NCI-H526 treated with DMSO at 0.1 percent for 48 hours (cell line): Measurements from ENCODE around the gene S100A2.

Source experiments
- DNase-seq: peaks from one replicate; lab custom pipeline; 2025; lab: John Stamatoyannopoulos, UW

Gene S100A2

DNA sequence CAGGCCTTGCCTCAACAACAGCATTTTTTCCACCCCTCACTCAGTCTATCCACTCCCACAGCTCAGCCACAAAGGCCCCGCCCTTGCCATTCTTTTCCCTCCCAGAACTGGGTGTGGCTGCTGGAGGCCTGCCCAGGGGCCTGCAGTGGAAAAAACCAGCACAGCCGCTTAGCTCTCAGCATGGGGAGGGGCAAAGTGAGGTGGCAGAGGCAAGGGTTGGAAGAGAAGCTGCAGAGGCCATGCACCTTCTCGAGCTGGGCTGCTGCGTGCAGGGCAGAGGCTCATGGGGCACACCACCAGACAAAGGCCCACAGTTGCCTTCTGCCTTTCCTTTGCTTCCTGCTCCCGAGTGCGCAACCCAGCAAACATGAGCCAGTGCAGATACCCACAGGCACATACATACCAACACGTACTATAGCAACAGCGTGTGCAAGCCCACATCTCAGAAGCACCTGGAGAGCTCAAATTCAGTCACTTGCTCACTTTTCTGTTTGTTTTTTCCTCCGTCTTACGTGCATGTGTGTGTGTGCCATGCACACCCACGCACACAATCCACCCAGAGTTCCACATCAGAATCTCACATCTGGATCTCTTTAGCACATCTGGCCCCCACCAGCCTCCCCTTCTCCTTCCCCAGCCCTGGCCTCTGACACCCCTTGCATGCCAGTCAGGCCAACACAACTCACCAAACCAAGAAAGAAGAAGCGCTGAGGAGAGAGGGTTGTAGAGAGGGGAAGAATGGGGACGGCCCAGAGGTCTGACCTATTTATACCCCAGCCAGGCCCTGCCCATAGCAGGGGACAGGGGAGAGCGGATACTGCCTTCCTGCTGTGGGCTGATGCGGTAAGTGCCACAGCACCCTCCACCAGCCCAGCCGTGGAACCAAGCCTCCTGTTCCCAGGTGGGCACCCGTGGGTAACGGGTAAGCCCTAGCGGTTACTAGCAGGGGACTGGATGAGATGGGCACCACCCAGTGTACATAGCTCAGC lies 20.3 kb downstream of the S100A2 start, which contains the start of gene S100A4:
Gene S100A4, minus strand, starts transcription at position 740 of the 989 bp plus-strand sequence. CDS start 1,012 bp downstream, outside the sequence.
- peak; percentile 97 for DNase-seq

DNA sequence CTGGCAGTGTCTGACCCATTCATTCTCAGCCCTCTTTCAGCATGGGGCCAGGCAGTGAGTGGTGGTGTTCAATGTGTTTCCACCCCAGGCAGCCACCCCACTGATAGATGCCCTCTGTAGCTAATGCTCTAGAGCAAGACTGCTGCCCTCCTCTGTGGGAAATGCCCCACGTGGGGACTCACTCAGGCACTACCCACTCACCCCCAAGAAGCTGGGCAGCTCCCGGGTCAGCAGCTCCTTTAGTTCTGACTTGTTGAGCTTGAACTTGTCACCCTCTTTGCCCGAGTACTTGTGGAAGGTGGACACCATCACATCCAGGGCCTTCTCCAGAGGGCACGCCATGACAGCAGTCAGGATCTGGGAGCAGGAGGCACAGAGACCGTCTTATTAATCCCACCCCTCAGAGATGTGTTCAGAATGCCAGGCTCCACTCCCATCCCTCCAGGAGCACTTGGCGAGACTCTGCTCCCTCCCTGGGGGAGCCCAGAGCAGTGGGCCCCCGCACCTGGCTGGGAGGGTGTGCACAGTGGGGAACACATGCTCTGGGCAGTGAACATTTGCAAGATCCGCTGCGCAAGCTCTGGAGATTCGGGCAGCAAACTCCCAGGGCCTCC lies 21.1 kb downstream of the S100A2 start:
- DNase-seq = no peak

DNA sequence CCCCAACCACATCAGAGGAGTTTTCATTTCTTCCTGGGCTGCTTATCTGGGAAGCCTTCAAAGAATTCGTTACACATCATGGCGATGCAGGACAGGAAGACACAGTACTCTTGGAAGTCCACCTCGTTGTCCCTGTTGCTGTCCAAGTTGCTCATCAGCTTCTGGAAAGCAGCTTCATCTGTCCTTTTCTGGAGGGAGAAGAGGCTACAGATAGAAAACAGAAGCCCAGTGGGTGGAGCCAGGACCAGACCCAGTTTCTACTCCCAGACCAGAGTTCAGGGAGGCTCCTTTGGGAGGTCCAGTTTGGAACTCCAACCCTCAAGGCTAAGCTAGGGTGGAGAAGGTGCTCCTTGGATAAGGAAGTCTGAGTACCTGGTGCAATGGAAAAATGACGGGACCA lies 21.9 kb downstream of the S100A2 start:
- DNase-seq = no peak

DNA sequence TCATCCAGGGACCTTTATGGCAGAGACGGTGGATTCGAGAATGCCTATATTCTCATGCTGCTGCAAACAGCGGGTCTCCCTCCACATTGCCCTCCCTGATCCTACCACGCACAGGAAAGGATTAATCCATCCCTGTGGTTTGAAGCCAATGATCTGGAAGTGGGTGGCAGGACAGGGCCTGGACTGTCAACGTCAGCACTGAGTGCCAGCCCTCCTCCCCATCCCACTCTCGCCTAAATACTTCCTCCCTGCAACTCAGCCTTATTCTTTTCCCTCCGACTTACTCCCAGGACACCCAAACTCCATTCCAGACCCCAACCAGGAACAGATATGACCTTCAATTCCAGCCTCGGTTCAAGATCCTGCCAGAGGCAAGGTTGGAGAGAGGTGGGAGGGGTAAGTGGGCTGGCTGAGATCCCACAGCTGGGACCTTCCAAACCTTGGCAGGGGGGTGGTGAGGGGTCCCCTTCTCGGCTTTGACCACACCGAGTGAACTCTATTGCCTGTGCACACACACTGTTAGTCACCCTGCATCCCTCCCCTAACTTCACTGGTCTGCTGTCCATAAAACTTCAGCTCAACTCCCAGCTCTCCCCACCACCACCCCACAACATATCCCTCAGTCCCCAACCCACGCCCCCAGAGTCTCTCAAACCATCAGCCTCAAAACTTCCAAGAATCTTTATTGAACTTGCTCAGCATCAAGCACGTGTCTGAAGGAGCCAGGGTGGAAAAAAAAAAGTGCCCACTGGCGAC lies 22.5 kb downstream of the S100A2 start:
- no peak for DNase-seq

DNA sequence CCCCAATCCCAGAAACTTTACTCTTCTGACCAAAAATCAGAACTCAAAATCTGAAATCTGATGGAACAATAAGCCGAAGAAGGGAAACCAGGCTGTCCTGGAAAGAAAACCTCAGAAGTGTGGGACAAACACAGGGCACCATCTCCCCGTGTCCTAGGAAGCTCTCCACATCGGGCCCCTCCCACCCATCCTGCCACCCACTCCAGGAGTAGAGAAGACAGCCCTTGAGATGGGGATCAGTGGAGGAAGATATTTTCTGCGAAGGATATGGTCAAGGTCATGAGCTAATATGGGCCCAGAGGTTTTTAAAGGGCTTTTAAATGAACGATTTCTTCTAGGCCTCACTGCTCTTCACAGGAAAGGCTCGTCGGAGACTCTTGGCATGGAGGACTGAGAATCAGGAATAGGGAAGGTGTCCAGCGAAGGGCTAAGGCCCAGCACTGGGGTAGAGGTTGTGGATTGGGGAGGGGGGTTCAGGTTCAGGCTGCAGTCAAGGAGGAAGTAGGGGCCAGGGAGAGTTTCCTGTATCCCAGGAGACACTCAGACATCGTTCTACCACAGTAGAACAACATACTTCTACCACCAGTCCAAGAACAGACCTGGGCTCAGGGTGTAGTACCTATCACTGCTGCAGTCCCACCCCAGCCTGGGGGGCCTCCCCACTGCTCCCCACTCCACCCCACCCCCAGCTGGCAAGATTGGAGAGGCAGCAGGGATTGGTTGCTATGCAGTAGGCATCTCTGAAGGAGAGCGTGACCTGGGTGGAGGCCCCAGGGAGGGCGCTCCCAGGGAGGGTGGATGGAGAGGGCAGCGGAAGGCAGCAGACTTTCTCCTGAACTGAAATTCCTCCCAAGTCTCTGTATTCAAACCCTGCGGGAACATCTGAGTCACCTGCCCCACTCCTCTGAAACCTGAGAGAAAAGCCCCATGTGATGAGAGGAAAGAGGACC lies 23.7 kb downstream of the S100A2 start:
- DNase-seq = no peak

DNA sequence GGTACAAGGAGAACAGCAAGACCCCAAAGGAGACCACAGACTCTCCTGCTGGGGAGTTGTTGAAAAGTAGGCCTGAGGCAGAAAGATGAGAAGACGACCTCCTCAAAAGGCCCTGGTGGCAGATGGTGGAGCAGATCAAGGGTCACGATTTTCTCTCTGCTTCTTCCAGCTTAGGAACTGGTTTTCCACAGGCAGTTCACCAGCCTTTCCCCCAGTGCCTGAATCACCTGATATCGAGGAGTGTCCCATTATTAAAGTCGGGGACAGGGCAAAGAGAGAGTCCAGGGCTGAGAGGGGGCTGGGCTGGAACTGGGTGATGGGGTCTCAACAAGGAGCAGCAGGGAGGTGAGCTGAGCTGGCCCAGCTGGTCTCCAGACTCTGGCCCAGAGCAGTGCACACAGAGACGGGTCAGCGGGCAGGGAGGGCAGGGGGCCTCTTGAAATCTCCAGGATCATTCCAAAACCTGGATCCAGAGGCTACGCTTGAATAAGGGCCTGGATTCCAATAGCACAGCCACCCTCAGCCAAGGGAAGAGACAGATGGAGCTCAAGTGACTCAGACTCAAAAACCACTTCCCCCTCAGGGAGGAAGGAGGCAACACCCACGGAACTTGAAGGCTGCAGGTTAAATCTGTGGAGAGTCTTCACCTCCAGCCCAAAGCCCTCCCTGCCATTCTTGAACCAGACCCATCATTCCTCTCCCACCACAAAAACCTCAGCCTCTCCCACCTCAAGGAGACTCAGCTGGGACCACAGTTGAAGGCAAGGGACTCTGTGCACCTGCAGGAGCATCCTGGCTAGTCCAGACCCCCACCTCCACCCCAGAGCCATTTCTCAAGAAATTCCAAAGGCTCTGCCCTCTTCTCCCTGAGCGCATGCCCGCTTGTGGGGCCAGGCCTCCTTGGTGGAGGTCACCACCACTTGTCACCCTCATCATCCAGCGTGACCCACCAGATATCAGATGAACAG lies 25.0 kb downstream of the S100A2 start, which contains the start of gene S100A5:
Gene S100A5, minus strand, starts transcription at position 541 of the 968 bp plus-strand sequence. CDS start 743 bp downstream, outside the sequence.
- DNase-seq = no peak

DNA sequence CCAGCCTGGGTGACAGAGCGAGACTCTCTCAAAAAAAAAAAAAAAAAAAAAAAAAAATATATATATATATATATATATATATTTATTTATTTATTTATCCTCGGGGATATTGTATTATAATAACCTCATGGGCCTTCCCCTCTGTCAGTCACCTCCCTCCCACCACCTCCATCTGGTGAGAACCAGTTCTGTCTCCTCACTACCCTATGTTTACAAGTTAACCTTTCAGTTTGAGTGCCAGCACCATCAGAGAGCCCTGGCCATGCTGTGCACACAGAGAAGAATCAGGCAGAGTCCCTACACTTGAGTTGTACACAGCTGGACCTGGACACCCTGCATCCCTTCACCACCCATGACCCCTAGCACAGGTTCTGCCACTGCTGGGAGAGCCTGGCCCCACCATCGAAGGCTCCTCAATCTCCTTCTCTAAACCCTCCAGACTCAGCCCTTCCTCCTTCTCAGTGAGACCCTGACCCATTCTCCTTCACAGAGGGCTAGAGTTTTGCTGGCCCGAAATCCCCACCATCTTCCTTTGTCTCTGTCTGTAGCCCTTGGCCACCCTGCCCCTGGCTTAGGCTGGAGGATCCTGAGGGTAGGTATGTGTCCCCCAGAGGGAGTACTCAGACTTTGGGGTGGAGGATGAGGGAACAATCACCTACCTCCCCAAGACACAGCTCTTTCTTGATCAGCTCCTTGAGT lies 26.1 kb downstream of the S100A2 start:
- no peak for DNase-seq

DNA sequence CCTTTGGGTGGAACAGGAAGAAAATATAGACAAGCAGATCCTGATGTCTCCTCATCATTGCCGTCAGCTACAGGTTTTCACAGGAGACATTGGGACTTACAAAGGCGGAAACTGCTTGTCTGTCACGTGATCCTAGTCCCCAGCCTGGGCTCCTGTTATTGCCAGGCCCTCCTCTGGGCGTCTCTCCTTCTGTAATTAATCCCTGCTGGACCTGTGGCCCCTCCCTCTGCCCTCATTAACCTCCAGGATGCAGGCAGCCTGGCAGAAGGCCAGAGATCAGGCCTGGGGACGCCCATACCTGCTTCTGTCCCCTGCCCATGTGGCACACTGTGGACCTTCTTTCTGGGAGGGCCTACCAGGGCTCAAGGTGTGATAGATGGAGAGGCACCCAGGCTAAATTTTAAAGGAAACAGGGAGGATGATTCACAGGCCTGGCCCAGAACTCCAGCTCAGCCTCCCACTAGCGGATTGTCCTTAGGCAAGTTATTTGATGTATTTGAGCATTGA lies 27.3 kb downstream of the S100A2 start:
- DNase-seq = peak; percentile 87

DNA sequence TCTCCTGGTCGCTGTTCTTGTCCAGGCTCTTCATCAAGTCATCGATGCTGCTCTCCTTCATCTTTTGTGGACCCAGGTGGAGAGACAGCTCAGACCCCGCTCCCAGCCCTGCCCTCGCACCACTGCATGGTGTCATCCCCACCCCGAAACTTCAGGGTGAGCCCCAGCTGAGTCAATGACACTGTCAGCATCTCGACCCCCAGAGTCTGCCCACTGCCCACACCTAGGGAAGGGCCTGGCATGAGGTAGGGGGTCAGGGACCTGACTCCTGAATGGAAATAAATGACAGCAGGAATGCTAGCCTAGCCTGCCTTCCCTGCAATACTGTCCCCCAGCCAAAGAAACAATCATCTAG lies 28.3 kb downstream of the S100A2 start:
- no peak for DNase-seq

DNA sequence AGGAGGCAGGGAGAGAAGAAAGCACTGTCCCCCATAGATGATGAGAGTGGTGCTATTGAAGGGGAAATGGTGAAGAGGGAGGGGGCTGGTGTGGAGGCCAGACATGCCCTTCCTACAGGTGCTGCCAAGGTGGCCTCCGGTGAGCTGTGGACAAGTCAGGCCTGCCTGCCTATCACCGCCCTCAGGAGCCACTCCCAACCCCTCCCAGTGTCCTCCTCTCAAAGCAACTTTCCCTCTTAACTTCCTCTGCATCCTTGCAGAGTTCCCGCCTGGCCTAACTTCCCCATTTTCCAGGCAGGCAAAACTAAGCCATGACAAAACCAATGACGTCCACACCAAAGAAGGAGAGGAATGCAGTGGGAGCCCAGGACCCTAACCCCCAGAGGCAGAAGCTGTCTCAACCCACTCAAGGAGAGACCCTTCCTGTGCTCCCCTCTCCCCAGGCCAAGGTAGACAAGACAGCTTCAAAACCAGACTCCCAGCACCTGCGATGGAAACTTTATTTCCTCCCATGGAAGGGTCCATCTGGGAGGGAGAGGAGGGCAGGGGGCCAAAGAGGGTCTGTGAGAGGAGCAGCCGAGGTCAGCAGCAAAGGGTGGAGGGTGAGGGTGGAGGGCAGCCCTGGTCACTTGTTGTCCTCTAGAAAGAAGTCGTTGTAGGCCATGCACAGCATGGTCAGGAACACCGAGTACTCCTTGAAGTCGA lies 28.8 kb downstream of the S100A2 start:
- DNase-seq = no peak

DNA sequence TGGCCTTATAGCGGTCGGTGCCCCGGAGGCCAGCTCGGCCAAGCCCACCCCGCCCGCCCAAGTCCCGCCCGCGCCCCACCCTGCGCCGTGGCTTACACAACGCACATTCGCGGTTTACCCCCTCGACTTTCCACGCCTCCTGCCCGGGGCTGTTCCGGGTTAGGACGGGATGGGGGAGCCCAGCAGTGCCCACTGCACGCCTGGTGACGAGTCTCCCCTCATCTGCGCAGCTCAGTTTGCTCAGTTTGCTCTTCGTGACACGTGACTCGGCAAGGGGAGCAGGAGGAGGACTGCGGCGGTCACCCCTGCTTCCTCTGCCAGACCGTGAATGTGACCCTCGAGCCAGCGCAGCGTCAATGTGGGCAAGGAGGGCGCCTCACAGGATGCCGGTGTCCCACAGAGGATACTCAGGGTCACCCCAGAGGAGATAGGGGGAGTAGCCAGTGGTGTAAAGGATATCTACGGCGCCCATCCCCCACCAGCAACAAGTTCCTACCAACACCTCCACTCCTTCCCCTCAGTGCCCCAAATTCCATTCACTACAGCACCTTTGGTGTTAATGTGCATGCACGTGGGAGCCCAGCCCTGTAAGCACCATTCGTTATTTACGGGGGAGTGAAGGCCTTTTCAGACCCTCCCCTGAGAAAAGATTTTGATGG lies 29.5 kb downstream of the S100A2 start:
- DNase-seq = peak; percentile 82

DNA sequence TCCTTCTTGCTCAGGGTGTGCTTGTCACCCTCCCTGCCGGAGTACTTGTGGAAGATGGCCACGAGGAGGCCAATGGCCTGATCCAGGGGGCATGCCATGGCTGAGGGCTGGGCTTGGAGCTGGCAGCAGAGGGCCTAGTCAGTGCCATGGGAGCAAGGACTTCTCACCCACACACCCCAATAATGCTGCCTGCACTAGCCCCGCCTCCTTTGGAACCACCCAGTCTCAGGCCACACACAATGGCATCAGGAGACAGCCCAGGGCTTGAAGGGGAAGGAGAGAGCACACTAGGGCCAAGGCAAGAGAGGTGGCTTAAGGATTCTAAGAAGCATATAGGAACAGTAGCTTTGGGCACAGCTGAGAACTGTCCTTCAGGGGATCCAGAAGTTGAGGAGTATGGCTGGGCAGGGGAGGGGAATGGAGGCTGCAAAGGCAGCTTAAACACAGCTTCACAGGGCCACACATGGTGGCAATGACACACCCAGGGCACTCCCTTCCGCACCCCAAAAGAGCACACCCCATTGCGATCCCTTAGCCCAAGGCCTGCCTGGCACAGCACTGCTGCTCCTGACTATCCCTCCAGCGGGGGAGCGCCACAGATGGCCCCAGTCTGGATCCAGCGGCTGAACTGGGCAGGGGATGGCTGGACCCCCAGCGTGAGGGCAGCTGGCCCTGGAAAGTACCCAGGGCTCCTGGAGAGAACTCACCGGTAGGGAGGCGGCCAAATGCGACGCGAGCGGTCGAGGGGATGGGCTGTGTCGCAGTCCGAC lies 30.2 kb downstream of the S100A2 start, which contains the start of gene S100A6:
Gene S100A6, minus strand, starts transcription at position 750 of the 770 bp plus-strand sequence. Its CDS starts 652 bp downstream, at position 98.
- DNase-seq = no peak

DNA sequence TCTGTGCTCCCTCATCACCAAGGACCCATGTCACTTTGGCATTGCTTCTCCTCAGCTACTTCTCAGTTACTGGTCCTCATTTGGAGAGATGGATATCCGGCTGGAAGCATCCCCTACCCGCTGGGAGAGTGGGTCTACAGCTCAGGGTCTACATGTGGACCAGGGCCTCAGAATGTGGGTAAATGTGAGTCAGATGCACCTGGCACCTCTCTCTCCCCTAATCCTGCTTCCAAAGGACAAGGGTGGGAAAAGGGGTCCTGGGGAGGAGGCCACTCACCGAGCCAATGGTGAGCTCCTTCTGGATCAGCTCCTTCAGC lies 30.8 kb downstream of the S100A2 start:
- no peak for DNase-seq

DNA sequence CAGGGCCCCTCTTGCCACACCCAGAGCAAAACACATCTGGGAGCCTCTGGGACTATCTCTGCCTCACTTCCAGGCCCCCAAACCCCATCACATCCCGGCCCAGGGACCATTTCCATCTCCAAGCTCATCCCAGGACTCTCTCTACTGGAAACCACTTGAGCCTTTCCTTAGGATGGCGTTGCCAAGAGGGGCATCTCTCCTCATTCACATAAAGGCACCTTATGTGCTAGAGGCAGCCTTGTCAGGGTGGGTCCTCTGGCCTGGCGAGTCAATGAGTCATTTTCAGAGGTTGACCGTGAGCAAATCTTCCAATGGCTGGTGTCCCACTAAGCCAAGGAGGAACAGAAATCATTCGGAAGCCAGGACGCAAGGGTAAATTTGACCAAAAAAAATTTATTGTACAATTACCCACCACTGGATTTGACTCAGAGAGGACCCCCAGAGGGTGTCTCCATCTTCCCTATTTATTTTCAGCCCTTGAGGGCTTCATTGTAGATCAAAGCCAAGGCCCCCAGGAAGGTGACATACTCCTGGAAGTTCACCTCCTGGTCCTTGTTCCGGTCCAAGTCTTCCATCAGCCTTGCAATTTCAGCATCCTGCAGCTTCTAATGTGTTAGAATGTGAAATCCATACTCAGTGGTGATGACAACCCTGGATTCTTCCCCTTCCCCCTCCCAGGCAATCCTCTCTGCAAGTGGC lies 31.3 kb downstream of the S100A2 start:
- no peak for DNase-seq

DNA sequence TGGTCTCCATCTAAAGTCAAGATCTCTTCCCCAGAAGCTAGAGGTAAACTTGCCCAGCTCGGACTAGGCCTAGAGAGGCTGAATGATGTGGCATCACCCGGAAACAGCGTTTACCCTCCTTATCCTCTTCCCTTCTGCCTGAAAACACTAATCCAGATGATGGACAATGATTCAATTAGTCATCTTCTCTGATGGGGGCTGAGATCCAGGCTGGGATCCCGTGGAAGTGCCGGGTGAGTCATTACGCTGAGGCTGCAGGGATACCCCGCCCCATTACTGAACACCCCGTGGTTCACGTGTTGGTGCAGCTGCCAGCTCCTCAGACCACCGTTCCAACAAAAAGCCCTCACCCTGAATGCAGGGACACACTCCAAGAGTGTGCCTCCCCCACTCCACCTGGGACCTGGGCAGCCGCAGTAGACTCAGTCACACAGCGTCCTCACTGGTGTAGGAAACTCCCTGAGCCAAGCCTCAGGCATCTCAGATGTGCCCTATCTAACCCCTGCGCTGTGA lies 31.9 kb downstream of the S100A2 start:
- no peak for DNase-seq
